Stimulated activated CD4-positive, alpha-beta T cell treated with anti-CD3 and anti-CD28 coated beads, Interleukin-2, amount 100 ng/mL, for 48 hours (primary cell): ENCODE results near the gene RPL6.

Experiments used
- DNase-seq, 2 donors: peaks; one replicate each; pipeline ENCODE4 v3.0.0-alpha.2; 2020

RPL6 gene

DNA sequence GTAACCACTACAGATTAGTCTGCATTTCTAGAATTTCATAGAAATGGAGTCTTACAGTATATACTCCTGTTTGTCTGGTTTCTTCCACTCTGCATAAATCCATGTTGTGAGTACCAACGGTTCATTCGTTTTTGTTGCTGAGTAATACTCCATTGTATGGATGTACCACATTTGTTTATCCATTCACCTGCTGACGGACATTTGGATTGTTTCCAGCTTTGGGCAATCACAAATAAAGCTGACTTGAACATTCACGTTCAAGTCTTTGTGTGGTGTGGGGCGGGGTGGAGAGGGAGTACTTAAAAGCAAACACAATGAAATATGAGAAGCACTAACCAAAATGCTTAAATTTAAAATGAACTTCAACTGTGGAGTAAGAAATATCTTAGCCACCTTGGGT lies 34.3 kb downstream of the RPL6 start:
- no peak for DNase-seq

DNA sequence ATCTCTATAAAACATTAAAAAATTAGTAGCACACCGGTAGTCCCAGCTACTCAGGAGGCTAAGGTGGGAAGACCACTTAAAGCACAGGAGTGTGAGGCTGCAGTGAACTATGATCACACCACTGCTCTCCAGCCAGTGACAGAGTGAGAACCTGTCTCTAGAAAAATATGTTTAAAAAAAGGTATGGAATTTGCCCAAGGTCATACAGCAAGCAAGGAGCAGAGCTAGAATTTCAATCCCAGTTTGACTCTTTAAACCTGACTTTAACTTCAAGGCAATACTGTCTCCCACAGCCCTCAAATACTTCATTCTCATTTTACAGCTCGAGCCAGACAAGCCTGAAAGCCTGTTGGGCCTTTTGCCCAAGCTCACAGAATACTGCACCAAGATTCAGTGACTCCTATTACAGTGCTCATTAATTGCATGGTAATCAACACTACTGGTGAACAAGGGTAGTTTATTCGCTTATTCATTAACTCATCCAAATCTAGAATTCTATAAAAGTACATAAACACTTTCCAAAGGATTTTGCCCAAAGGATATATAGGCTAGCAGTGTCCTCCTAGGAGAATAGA lies 35.2 kb downstream of the RPL6 start:
- no peak for DNase-seq

DNA sequence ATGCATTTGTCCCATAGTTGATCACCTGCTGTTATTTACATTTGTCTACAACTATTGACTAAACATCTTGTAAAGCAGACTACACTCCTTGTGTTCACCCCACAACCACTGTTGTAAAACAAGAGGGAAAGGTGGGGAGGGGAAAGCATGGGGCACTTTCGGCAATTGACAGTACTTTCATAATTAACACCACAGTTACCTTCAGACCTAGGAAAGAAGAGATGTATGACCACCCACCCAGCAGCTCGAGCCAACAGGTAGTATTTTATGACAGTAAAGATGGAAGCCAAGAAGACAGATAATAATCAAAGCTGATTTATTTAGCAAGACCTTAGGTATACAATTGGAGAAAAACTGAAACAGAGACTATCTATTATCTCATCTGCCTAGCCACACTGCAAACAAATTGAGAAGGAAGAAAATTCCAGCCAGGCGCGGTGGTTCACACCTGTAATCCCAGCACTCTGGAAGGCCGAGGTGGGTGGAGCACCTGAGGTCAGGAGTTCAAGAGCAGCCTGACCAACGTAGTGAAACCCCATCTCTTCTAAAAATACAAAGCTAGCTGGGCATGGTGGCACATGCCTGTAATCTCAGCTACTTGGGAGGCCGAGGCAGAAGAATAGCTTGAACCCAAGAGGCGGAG lies 38.4 kb downstream of the RPL6 start:
- no peak for DNase-seq

DNA sequence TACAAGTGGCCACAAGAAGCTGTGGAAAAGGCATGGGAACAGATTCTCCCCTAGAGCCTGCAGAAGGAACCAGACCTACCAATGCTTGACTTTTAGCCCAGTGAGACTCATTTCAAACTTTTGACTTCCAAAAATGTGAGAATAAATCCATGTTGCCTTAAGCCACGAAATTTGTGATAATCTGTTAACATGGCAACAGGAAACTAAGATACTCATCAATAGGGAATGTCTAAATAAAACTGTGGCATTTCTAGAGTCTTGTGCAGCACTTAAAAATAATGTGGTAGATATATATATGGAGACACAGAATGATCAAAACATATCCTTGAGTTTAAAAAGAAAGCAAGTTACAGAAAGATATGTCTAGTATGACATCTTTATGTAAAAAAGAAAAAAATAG lies 39.2 kb downstream of the RPL6 start:
- no peak for DNase-seq

DNA sequence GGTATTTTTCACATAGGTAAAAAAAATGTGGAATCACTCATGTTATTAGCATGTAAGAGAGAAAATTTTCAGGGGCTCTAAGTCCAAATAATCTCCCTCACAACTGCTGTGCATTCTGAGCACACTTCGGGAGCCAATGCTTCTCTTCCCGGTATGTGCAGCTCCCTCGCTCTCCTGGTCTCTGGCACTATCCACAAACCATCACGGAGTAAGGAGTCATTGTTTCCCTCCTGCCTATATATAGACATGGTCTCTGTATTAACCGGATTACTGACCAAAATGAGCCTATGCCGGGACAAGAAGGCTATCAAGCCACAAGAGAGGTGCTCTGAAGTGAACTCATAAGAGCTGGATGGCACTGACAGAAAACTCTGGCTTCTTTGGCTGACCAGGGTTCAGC lies 40.5 kb downstream of the RPL6 start:
- DNase-seq, result no peak

DNA sequence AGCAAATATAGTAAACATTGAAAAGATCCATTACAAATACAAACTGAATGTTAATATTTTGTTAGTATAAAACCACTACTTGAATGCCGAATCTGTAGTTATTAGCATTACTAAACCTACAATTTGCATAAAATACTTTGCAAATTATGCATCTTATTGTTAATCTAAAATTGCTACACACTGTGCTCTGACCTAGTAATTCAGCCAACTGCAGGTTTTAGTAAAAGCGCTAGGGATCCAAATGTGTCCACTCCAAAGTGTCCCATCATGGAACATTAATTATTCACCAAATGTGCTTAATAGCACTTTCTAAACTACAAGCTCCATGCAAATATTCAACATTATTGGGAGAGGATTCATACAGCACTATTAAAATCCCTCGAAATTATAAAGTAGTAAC lies 41.4 kb downstream of the RPL6 start:
- DNase-seq, result no peak

DNA sequence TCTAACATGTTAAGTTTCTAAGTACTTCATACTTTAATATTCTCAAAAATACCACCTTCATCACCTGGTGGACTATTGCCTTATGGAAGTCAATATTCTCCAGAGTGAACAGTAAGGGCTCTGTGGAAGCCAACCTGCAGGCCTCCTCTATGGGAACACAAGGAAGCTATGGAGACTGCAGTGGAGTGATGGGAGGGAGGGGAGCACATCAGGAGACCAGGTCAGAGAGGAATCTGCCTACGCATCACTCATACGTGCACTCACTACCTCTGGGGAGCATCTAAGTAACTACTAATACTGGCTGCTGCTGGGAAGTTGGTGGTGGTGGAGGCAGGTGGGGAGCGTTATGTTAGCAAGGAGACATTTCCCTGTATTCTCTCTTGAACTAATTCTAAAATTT lies 47.1 kb downstream of the RPL6 start:
- no peak for DNase-seq

DNA sequence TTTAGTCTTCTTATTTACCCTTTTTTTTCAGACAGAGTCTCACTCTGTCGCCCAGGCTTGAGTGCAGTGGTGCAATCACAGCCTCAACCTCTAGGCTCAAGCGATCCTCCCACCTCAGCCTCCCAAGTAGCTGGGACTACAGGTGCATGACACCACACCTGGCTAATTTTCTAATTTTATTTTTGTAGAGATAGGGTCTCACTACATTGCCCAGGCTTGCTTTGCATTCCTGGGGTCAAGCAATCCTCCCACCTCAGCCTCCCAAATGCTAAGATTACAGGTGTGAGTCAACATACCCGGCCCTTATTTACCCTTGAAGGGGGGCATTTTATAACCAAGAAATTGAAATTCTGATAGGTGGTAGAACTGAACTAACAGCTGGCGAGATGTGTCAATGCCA lies 48.1 kb downstream of the RPL6 start:
- DNase-seq, result no peak

DNA sequence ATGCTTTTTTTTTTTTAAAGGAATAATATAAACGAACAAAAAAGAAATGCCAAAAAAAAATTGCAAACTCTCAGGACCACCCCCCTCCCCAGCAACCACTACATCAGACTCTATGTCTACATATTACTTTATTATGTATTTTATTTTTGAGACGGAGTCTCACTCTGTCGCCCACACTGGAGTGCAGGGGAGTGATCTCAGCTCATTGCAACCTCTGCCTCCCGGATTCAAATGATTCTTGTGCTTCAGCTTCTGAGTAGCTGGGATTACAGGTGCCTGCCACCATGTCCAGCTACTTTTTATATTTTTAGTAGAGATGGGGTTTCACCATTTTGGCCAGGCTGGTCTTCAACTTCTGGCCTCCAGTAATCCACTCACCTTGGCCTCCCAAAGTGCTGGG lies 50.1 kb downstream of the RPL6 start:
- no peak for DNase-seq

DNA sequence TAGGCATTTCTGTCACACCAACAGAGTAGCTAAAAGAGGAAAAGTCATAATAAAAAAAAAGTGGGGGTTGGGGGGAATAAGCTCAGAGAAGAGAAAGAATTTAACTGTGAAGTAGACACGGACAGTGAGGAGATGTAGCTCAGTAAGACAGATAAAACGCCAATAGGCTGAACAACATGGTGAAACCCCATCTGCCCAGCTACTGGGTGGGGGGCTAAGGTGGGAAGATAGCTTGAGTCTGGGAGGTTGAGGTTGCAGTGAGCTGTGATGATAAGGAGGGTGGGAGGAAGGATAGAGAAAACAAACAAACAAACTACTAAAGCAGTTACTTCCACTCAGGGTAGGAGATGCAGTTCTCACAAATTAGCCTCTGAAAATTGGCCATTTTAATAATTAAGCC lies 52.2 kb downstream of the RPL6 start:
- no peak for DNase-seq
